ENCODE data around the gene DIAPH2. TPM values are rescaled to one million over a fixed set of nuclear protein-coding genes. Genes with fewer than 3 reads are reported as not detected.
A peak's percentile ranks its signal among the peaks of the same experiment; 100 is the strongest.

DIAPH2 gene
- total RNA-seq, 6 experiments from 2014 or later, result 10.1 to 13.5 (median 11.6) TPM

DNA sequence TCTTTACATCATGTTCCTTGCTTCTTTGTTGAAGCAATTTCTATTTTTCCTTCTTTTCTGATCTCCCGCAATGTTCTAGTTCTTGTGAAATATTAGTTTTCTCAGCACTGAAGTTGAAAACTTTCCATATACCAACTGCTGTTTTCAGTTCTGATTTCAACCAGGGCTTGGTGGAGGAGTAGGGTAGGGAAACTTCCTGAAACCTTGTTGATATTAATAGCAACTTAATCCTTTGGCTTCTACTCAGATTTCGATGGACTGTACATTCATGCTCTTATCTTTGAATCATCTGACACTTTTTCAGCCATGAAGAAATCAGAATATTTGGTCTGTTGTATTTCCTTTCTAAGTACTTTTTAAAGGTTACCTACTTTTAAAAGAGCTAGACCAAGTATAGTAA lies 514.9 kb downstream of the DIAPH2 start:
- Mint-ChIP-seq H3K4me3 (no peak overlapping the region), H3K4me1 (ENCODE audit: low read depth) (peaks cover 9% of the 10 kb centered on the region), H3K36me3 (ENCODE audit: low read depth) (no peaks in the 10 kb centered on the region), H3K27ac (no peak overlapping the region), H3K9me3 (no peaks in the 10 kb centered on the region), H3K27me3 (ENCODE audit: insufficient read depth) (peaks cover 3% of the 10 kb centered on the region; the same call in 1 of the 2 replicates)
- TF ChIP-seq, protein P1, sequence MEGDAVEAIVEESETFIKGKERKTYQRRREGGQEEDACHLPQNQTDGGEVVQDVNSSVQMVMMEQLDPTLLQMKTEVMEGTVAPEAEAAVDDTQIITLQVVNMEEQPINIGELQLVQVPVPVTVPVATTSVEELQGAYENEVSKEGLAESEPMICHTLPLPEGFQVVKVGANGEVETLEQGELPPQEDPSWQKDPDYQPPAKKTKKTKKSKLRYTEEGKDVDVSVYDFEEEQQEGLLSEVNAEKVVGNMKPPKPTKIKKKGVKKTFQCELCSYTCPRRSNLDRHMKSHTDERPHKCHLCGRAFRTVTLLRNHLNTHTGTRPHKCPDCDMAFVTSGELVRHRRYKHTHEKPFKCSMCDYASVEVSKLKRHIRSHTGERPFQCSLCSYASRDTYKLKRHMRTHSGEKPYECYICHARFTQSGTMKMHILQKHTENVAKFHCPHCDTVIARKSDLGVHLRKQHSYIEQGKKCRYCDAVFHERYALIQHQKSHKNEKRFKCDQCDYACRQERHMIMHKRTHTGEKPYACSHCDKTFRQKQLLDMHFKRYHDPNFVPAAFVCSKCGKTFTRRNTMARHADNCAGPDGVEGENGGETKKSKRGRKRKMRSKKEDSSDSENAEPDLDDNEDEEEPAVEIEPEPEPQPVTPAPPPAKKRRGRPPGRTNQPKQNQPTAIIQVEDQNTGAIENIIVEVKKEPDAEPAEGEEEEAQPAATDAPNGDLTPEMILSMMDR (IDR thresholded peaks at IDR 0.05), result no peak
- DNase-seq, result no peak

DNA sequence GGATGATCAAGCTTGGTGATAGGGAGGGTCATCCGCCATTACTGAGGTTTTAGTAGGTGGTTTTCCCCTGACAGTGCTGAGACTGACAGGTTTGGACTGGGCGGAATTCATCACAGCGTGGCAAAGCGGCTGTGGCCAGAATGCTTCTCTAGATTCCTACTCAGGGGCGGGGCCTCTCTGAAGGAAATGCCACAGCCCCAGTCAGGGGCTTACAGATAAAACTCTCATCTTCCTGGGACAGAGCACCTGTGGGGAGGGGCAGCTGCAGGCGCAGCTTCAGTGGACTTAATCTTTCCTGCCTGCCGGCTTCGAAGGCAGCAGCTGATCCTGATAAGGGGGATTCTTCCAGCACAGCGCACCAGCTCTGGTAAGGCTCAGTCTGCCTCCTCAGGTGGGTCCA lies 515.8 kb downstream of the DIAPH2 start:
- H3K4me1 Mint-ChIP-seq (ENCODE audit: low read depth), result peaks cover 9% of the 10 kb centered on the region
- peaks cover 3% of the 10 kb centered on the region; the same call in 1 of the 2 replicates for H3K27me3 Mint-ChIP-seq (ENCODE audit: insufficient read depth)
- H3K4me3 Mint-ChIP-seq, result no peak overlapping the region
- no peaks in the 10 kb centered on the region for H3K36me3 Mint-ChIP-seq (ENCODE audit: low read depth)
- TF ChIP-seq, protein P1 (IDR thresholded peaks at IDR 0.05), result no peak
- DNase-seq, result no peak
- H3K9me3 Mint-ChIP-seq, result no peaks in the 10 kb centered on the region
- no peak overlapping the region for H3K27ac Mint-ChIP-seq

GRCh38 chrX:97210501-97210900 lies 525.9 kb downstream of the DIAPH2 start:
- H3K27me3 Mint-ChIP-seq (ENCODE audit: insufficient read depth), result no peaks in the 10 kb centered on the region
- TF ChIP-seq, protein P1 (IDR thresholded peaks at IDR 0.05), result no peak
- no peaks in the 10 kb centered on the region for H3K36me3 Mint-ChIP-seq (ENCODE audit: low read depth)

GRCh38 chrX:97211070-97211469 lies 526.4 kb downstream of the DIAPH2 start:
- H3K36me3 Mint-ChIP-seq (ENCODE audit: low read depth), result no peaks in the 10 kb centered on the region
- no peak for DNase-seq
- no peaks in the 10 kb centered on the region for H3K9me3 Mint-ChIP-seq
- TF ChIP-seq, protein P1 (IDR thresholded peaks at IDR 0.05), result no peak
- peaks cover 49% of the 10 kb centered on the region for H3K4me1 Mint-ChIP-seq (ENCODE audit: low read depth)
- no peak overlapping the region for H3K27ac Mint-ChIP-seq
- H3K4me3 Mint-ChIP-seq, result no peak overlapping the region
- no peaks in the 10 kb centered on the region for H3K27me3 Mint-ChIP-seq (ENCODE audit: insufficient read depth)

More at GRCh38 chrX:97210501-97210900, 525.9 kb downstream of the DIAPH2 start:
- DNase-seq, result no peak
- Mint-ChIP-seq H3K27ac (no peak overlapping the region), H3K4me1 (ENCODE audit: low read depth) (peaks cover 45% of the 10 kb centered on the region), H3K9me3 (no peaks in the 10 kb centered on the region), H3K4me3 (no peak overlapping the region)

DNA sequence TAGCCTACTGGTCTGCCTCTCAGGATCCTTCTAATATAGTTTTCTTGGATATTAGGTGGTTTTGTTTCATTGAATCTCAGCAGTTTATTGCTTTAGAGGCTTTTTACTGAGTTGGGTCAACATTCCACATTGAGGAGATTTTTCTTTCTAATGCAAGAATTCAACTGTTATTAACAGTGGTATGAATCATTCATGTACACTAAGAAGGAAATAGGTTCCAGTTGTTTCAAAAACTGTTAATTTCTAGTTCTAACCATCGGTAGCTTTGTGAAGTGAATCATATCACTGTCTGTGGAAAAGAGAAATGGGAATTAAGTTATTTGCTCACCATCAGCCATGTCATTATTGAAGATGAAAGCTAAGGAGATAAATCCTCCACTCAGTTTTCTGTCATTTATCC lies 530.5 kb downstream of the DIAPH2 start:
- Mint-ChIP-seq H3K9me3 (no peaks in the 10 kb centered on the region), H3K27me3 (ENCODE audit: insufficient read depth) (no peaks in the 10 kb centered on the region), H3K4me1 (ENCODE audit: low read depth) (peaks cover 51% of the 10 kb centered on the region), H3K36me3 (ENCODE audit: low read depth) (no peaks in the 10 kb centered on the region), H3K4me3 (peak overlapping the region; percentile 45), H3K27ac (peak overlapping the region; percentile 57)
- DNase-seq, result peak; percentile 56
- TF ChIP-seq, protein P1 (IDR thresholded peaks at IDR 0.05), result no peak

- no peak for DNase-seq
- Mint-ChIP-seq H3K4me3 (no peak overlapping the region), H3K4me1 (ENCODE audit: low read depth) (peaks cover 6% of the 10 kb centered on the region; the same call in 1 of the 2 replicates), H3K9me3 (no peaks in the 10 kb centered on the region), H3K27me3 (ENCODE audit: insufficient read depth) (no peaks in the 10 kb centered on the region), H3K27ac (no peak overlapping the region), H3K36me3 (ENCODE audit: low read depth) (no peaks in the 10 kb centered on the region)
- TF ChIP-seq, protein P1 (IDR thresholded peaks at IDR 0.05), result no peak
These were observed 539.5 kb downstream of the DIAPH2 start for GRCh38 chrX:97224148-97224547.
